Measurements from ENCODE around the gene ZMPSTE24. TPM values are rescaled to one million over a fixed set of nuclear protein-coding genes. Genes with fewer than 3 reads are reported as not detected.

The ZMPSTE24 gene
- total and polyA plus RNA-seq, 2 of the 4 experiments (the other 2 are of a cell fraction), result 21.0 to 28.9 TPM

DNA sequence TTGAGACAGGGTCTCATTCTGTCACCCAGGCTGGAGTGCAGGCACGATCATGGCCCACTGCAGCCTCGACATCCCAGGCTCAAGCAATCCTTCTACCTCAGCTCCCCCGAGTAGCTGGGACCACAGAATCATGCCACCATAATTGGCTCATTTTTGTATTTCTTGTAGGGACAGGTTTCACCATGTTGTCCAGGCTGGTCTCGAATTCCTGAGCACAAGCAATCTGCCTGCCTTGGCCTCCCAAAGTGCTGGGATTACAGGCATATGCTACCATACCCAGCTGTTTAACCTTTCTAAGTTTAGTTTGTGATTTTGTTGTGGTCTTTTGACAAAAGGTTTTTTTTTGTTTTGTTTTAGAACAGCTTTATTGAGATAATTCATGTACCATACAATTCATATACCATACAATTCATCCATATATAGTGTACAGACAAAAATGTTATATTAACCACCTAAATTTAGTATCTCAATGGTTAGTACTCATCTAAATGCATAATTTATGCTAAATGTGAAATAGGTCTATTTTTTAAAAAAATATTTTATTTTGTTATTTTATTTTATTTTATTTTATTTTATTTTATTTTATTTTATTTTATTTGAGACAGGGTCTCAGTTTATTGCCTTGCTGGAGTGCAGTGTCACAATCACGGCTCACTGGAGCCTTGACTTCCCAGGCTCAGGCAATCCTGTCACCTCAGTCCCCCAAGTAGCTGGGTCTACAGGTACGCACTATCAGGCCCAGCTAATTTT is 8.9 kb downstream of the ZMPSTE24 start:
- Histone ChIP-seq H3K9ac (ENCODE audit: low read depth, low read length) (no peak overlapping the region), H3K27ac (ENCODE audit: insufficient read depth, low read length) (peak overlapping the region; percentile 77; the same call in 1 of the 2 replicates), H4K20me1 (ENCODE audit: insufficient read depth, low read length) (peaks cover 9% of the 10 kb centered on the region), H3K4me2 (ENCODE audit: low read depth, low read length) (peak overlapping the region; percentile 35; the same call in 1 of the 2 replicates), H2BK20ac (ENCODE audit: low read depth, low read length) (peak overlapping the region; percentile 7; the same call in 1 of the 2 replicates), H2AFZ (replicated peaks; ENCODE audit: low read length, poor library complexity) (no peak overlapping the region), H3K4me3 (ENCODE audit: insufficient read depth, low read depth, low read length) (no peak overlapping the region), H3K27me3 (ENCODE audit: control insufficient read depth, insufficient read depth, low read length) (no peaks in the 10 kb centered on the region), H3K18ac (ENCODE audit: low read depth, low read length) (peak overlapping the region; percentile 50; the same call in 1 of the 2 replicates), H3K56ac (ENCODE audit: extremely low read depth, insufficient read depth, low read length) (no peak overlapping the region), H3K9me3 (ENCODE audit: control insufficient read depth, insufficient read depth, low read length) (no peaks in the 10 kb centered on the region), H2BK120ac (ENCODE audit: low read depth, low read length) (peak overlapping the region; percentile 66; the same call in 1 of the 2 replicates), H2AK5ac (ENCODE audit: low read depth, low read length) (peak overlapping the region; percentile 86; the same call in 1 of the 2 replicates), H2BK5ac (ENCODE audit: low read depth, low read length, poor library complexity, severe bottlenecking) (peak overlapping the region; percentile 58), H3K4ac (ENCODE audit: low read depth, low read length) (peak overlapping the region; percentile 36), H3K9me1 (ENCODE audit: insufficient read depth, low read length) (peaks cover 14% of the 10 kb centered on the region), H3K23ac (ENCODE audit: low read depth, low read length) (no peak overlapping the region), H3K36me3 (ENCODE audit: control insufficient read depth, insufficient read depth, low read length) (peaks cover 25% of the 10 kb centered on the region), H4K5ac (ENCODE audit: low read depth, low read length) (no peak overlapping the region), H4K8ac (ENCODE audit: low read depth in 2 of 2, low read length in 2 of 2) (peak overlapping the region in 1 of 2 experiments; percentile 23; a peak in 1 of 4 replicates), H3K14ac (replicated peaks; ENCODE audit: low read depth, low read length) (peak overlapping the region; percentile 58; the same call in 1 of the 2 replicates), H3K79me1 (ENCODE audit: low read depth in 1 of 2, low read length in 2 of 2) (peaks cover 23 to 61% of the 10 kb centered on the region in 2 experiments), H4K91ac (ENCODE audit: insufficient read depth, low read depth, low read length) (no peak overlapping the region), H2BK15ac (ENCODE audit: low read depth, low read length) (0 out of 3 replicates have a peak overlapping the region, but pooled peaks have one; percentile 66), H3K4me1 (ENCODE audit: control insufficient read depth, insufficient read depth, low read length) (peaks cover 7% of the 10 kb centered on the region), H2AK9ac (replicated peaks; ENCODE audit: low read depth, low read length, poor library complexity) (no peak overlapping the region)
- in situ Hi-C loops (cut with MboI; ENCODE audit: low sequenced_read_pairs) (no loop called here), dilution Hi-C loops (cut with HindIII; ENCODE audit: low sequenced_read_pairs, unreplicated experiment) (no loop called here), intact Hi-C loops (cut with micrococcal nuclease) (no loop called here)
- no peak for DNase-seq
- TF ChIP-seq CEBPB (IDR thresholded peaks at IDR 0.05; ENCODE audit: low read depth, low read length) (no peak), FOS (IDR thresholded peaks at IDR 0.05; ENCODE audit: low read depth, low read length) (no peak), RCOR1 (IDR thresholded peaks at IDR 0.05; ENCODE audit: insufficient replicate concordance, low read length) (no peak), RFX5 (IDR thresholded peaks at IDR 0.05; ENCODE audit: low read depth, low read length) (no peak), MAZ (IDR thresholded peaks at IDR 0.05; ENCODE audit: borderline replicate concordance, low read depth, low read length) (no peak), NFE2L2 (IDR thresholded peaks at IDR 0.05; ENCODE audit: low read depth, low read length) (no peak), RAD21 (IDR thresholded peaks at IDR 0.05; ENCODE audit: low read length) (no peak), BHLHE40 (IDR thresholded peaks at IDR 0.05; ENCODE audit: low read depth, low read length) (no peak), MXI1 (IDR thresholded peaks at IDR 0.05; ENCODE audit: borderline replicate concordance, low read depth, low read length) (no peak)
- TF ChIP-seq, protein P1, sequence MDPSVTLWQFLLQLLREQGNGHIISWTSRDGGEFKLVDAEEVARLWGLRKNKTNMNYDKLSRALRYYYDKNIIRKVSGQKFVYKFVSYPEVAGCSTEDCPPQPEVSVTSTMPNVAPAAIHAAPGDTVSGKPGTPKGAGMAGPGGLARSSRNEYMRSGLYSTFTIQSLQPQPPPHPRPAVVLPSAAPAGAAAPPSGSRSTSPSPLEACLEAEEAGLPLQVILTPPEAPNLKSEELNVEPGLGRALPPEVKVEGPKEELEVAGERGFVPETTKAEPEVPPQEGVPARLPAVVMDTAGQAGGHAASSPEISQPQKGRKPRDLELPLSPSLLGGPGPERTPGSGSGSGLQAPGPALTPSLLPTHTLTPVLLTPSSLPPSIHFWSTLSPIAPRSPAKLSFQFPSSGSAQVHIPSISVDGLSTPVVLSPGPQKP (IDR thresholded peaks at IDR 0.05; ENCODE audit: borderline replicate concordance, low read depth, low read length), result no peak
- TF ChIP-seq, protein P2, sequence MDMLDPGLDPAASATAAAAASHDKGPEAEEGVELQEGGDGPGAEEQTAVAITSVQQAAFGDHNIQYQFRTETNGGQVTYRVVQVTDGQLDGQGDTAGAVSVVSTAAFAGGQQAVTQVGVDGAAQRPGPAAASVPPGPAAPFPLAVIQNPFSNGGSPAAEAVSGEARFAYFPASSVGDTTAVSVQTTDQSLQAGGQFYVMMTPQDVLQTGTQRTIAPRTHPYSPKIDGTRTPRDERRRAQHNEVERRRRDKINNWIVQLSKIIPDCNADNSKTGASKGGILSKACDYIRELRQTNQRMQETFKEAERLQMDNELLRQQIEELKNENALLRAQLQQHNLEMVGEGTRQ (IDR thresholded peaks at IDR 0.05; ENCODE audit: low read depth, low read length), result no peak
- BruUV-seq (replicated peaks), result no TSS peak
- no CpG with 5 or more reads among the region's 6 CpGs for WGBS, 2 experiments (ENCODE audit: extremely low coverage in 2 of 2, insufficient read length in 1 of 2)
- ChIA-PET POLR2A (ENCODE audit: unreplicated experiment) (no interaction called here), CTCF (interaction anchor here (0.6 to 1.4 kb wide), 4 partner anchors 26 to 72 kb away, joined by 3 to 4 read pairs (median 4); no protein-coding TSS in a partner anchor)
- ATAC-seq (ENCODE audit: low read depth), result no peak
